Vagina (tissue), 2 donors: ENCODE measurements around the gene GCDH. TPM values are rescaled to one million over a fixed set of nuclear protein-coding genes. Genes with fewer than 3 reads are reported as not detected.

Experiments used
- DNase-seq, 2 donors: peaks; one replicate each; pipeline ENCODE4 v3.0.0-alpha.2; 2017; ENCODE audit errors: extremely low spot score in 2 of 2
- H3K27ac ChIP-seq: fragments of 200-600 bp; sonication (generic); one replicate; pipeline ENCODE4 v1.5.1; 2019
- H3K27me3 ChIP-seq: fragments of 200-600 bp; sonication (generic); one replicate; pipeline ENCODE4 v1.5.1; 2019
- H3K36me3 ChIP-seq, 2 donors: fragments of 200-600 bp; sonication (generic); one replicate each; pipeline ENCODE4 v1.5.1; 2017 to 2019
- H3K4me1 ChIP-seq: fragments of 200-600 bp; sonication (generic); one replicate; pipeline ENCODE4 v1.5.1; 2019
- H3K4me3 ChIP-seq, 2 donors: fragments of 200-600 bp; sonication (generic); 1 replicate in 1 of 2; 2 replicates in 1 of 2; pipeline ENCODE4 v1.5.1; 2016 to 2019
- H3K9me3 ChIP-seq: fragments of 200-600 bp; sonication (generic); one replicate; pipeline ENCODE4 v1.5.1; 2019
- POLR2A ChIP-seq, 2 donors: fragments of 450-650 bp; IDR thresholded peaks; one replicate each; pipeline ENCODE4 v1.6.1; 2017; ENCODE audit warnings: antibody characterized with exemption in 2 of 2, mild to moderate bottlenecking in 2 of 2, moderate library complexity in 2 of 2
- POLR2AphosphoS5 ChIP-seq, 2 donors: sonication (generic); formaldehyde crosslinking; IDR thresholded peaks; one replicate each; pipeline ENCODE4 v1.9.0; 2017; ENCODE audit warnings: antibody characterized with exemption in 2 of 2, mild to moderate bottlenecking in 2 of 2, low read depth in 1 of 2; ENCODE audit not compliant: insufficient read depth in 1 of 2
- intact Hi-C: fragments of 100-400 bp; cut with DNase I; formaldehyde crosslinking; loops from one replicate; pipeline ENCODE4 v1.15.1; 2023
- total RNA-seq: library from RNA; depleted of rRNA; stranded (reverse); fragments of >200 nt; gene quantifications from one replicate; pipeline ENCODE4 v1.2.3, GENCODE V29; 2016
- TF ChIP-seq, protein P1 (sequence below), 3 experiments: fragments of 450-650 bp in 2 of 3; fragments of 200-600 bp in 1 of 3; sonication (generic) in 1 of 3; IDR thresholded peaks; one replicate each; pipeline ENCODE4 v1.5.1; 2017 to 2019; ENCODE audit warnings: antibody characterized with exemption in 3 of 3, mild to moderate bottlenecking in 2 of 3, moderate library complexity in 2 of 3

Gene GCDH
- total RNA-seq, 1 donor from 2014 or later, result 23.6 TPM

DNA sequence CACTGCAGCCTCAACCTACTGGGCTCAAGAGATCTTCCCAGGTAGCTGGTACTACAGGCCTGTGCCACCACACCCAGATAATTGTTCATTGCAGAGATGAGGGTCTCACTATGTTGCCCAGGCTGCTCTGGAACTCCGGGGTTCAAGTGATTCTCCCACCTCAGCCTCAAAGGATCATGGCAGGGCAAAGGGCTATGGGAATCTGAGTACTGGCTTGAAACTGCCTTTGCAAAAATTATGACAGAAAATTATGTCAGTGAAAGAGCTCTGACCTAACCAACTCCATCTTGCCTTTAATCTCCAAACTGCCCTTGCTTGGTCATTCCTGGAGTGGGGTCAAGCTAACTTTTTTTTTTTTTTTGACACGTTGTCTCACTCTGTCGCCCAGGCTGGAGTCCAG is 8.4 kb upstream of the GCDH start:
- H3K4me3 ChIP-seq, result no peak overlapping the region
- peaks cover 0 to 11% of the 10 kb centered on the region in 2 donors for H3K36me3 ChIP-seq
- H3K4me1 ChIP-seq, result peaks cover 25% of the 10 kb centered on the region
- TF ChIP-seq POLR2AphosphoS5 (IDR thresholded peaks at IDR 0.05; ENCODE audit: insufficient read depth in 1 of 2, low read depth in 1 of 2) (no peak), POLR2A (IDR thresholded peaks at IDR 0.05) (no peak)
- TF ChIP-seq, protein P1, sequence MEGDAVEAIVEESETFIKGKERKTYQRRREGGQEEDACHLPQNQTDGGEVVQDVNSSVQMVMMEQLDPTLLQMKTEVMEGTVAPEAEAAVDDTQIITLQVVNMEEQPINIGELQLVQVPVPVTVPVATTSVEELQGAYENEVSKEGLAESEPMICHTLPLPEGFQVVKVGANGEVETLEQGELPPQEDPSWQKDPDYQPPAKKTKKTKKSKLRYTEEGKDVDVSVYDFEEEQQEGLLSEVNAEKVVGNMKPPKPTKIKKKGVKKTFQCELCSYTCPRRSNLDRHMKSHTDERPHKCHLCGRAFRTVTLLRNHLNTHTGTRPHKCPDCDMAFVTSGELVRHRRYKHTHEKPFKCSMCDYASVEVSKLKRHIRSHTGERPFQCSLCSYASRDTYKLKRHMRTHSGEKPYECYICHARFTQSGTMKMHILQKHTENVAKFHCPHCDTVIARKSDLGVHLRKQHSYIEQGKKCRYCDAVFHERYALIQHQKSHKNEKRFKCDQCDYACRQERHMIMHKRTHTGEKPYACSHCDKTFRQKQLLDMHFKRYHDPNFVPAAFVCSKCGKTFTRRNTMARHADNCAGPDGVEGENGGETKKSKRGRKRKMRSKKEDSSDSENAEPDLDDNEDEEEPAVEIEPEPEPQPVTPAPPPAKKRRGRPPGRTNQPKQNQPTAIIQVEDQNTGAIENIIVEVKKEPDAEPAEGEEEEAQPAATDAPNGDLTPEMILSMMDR (IDR thresholded peaks at IDR 0.05), result no peak
- H3K27ac ChIP-seq, result no peak overlapping the region
- DNase-seq, result no peak
- no peaks in the 10 kb centered on the region for H3K27me3 ChIP-seq
- peaks cover 8% of the 10 kb centered on the region for H3K9me3 ChIP-seq
- intact Hi-C loops, result loop anchor here (2.0 kb wide), 1 partner anchor 72 kb away; no protein-coding TSS in a partner anchor

DNA sequence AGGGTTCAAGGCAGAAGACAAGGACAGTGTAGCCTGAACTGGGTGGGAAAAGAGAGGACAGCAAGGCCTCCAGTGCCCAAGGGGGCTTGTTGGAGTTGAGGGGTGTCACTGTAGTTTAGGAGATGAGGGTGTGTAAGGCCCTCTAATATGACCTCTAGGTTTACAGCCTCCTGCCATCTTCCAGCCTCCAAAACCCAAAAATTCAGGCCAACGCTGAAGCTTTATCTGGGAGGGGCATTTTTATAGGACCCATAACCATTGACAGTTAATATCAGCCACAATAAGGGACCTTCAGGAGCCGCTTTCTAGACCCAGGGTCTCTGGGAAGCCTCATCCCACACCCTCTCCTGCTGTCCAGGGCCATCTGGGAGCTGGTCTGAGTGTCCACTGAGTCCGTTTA is 6.8 kb upstream of the GCDH start:
- no peak overlapping the region for H3K4me3 ChIP-seq
- no peaks in the 10 kb centered on the region for H3K27me3 ChIP-seq
- TF ChIP-seq, protein P1 (IDR thresholded peaks at IDR 0.05), result no peak
- TF ChIP-seq POLR2AphosphoS5 (IDR thresholded peaks at IDR 0.05; ENCODE audit: insufficient read depth in 1 of 2, low read depth in 1 of 2), result no peak
- intact Hi-C loops, result no loop called here
- no peak for DNase-seq
- H3K36me3 ChIP-seq, result no peaks in the 10 kb centered on the region
- H3K4me1 ChIP-seq, result peaks cover 25% of the 10 kb centered on the region
- H3K27ac ChIP-seq, result no peak overlapping the region
- peaks cover 8% of the 10 kb centered on the region for H3K9me3 ChIP-seq

DNA sequence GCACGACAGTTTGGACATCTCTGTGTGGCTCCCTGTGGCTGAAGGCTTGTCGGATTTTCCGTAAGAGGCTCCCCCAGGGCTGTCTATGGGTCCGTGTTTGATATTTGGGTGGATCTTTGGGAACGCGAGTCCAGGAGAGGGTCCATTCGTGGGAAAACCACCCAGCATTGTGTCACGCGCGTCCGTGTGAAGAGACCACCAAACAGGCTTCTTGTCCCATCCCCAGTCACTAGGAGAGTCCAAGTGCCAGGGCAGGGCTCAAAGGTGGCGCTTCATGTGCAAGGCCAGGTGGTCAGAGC is 6.4 kb upstream of the GCDH start:
- H3K27ac ChIP-seq, result no peak overlapping the region
- peaks cover 25% of the 10 kb centered on the region for H3K4me1 ChIP-seq
- H3K36me3 ChIP-seq, result no peaks in the 10 kb centered on the region
- DNase-seq, result no peak
- H3K9me3 ChIP-seq, result peaks cover 8% of the 10 kb centered on the region
- intact Hi-C loops, result no loop called here
- peak overlapping the region in 1 of 2 donors; percentile 29 for H3K4me3 ChIP-seq
- TF ChIP-seq, protein P1 (IDR thresholded peaks at IDR 0.05), result no peak
- no peaks in the 10 kb centered on the region for H3K27me3 ChIP-seq

- Histone ChIP-seq H3K9me3 (peaks cover 8% of the 10 kb centered on the region), H3K4me1 (peaks cover 25% of the 10 kb centered on the region), H3K4me3 (peak overlapping the region; percentile 27 to 29), H3K36me3 (no peaks in the 10 kb centered on the region), H3K27me3 (no peaks in the 10 kb centered on the region), H3K27ac (no peak overlapping the region)
- DNase-seq, result no peak
- intact Hi-C loops, result no loop called here
- TF ChIP-seq POLR2A (IDR thresholded peaks at IDR 0.05), result peak in 1 of 2 donors; percentile 9
- TF ChIP-seq POLR2AphosphoS5 (IDR thresholded peaks at IDR 0.05; ENCODE audit: insufficient read depth in 1 of 2, low read depth in 1 of 2), result peak; percentile 31 to 54
- TF ChIP-seq, protein P1 (IDR thresholded peaks at IDR 0.05), result peak in 2 of 3 experiments; percentile 15 to 36
Measured at GRCh38 chr19:12884926-12885748, 5.8 kb upstream of the GCDH start.
